Measurements from ENCODE around the gene EFCAB14.
"Not testable (repeated sequence)": the region's sequence is repeated elsewhere in the genome, so short reads cannot be mapped to it uniquely, and the experiment has no call there.

EFCAB14 gene

GRCh38 chr1:46687921-46688509, 30.9 kb downstream of the EFCAB14 start:
- in situ Hi-C loops (cut with MboI; ENCODE audit: low sequenced_read_pairs): no loop called here

GRCh38 chr1:46687093-46687659, 31.7 kb downstream of the EFCAB14 start:
- in situ Hi-C loops (cut with MboI; ENCODE audit: low sequenced_read_pairs): no loop called here

DNA sequence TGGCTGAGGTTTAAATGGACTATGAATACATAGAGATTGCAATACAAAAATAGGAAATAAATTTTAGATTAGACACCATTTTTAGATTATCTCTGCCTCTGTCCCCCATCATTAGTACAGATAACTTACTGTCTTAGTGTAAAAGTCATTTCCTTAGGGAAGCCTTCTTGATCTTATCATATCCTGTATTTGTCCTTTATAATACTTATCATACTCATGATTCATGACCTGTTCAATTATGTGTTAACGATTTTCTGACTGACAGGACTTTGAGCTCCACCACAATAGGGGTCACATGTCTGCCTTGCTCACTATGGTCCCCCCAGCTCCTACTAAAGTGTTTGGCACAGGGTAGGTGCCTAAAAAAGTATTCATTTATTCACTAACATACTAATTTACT, 32.7 kb downstream of the EFCAB14 start:
- in situ Hi-C loops (cut with MboI; ENCODE audit: low sequenced_read_pairs): no loop called here

- in situ Hi-C loops (cut with MboI; ENCODE audit: low sequenced_read_pairs): no loop called here
Observed at GRCh38 chr1:46684670-46685069, 34.2 kb downstream of the EFCAB14 start.

GRCh38 chr1:46682064-46682463, 36.9 kb downstream of the EFCAB14 start:
- in situ Hi-C loops (cut with MboI; ENCODE audit: low sequenced_read_pairs): no loop called here

DNA sequence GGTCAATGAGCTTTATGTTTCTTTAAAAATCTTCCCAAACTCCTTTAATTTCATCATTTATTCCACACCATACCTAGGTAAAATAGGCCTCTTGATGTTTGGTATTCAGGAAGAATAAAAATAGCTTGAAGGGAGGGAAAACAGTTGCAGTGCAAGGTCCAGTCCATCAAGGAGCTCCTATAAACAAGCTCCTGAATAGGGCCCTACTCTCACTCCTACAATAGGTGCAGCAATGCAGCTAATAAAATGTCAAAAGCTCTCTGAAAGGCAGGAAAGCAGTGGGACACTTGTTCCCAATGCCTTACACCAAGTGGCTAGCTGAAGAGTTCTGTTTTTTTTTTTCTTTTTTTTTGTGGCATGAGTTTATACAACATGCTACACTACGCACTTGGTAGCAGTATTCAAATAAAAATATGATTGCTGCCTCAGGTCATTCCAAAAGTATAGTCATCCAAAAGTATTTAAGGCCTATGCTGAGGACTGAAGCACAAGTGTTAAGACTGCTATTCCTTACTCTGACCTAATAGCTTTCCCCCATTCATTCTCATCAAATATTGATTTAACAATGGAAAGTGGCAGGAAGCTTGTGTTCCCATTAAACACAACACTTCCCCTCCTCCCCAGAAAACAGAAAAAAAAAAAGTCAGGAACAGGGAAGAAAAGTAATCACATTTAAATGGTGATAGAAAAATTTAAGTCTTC, 37.4 kb downstream of the EFCAB14 start:
- in situ Hi-C loops (cut with MboI; ENCODE audit: low sequenced_read_pairs): no loop called here

DNA sequence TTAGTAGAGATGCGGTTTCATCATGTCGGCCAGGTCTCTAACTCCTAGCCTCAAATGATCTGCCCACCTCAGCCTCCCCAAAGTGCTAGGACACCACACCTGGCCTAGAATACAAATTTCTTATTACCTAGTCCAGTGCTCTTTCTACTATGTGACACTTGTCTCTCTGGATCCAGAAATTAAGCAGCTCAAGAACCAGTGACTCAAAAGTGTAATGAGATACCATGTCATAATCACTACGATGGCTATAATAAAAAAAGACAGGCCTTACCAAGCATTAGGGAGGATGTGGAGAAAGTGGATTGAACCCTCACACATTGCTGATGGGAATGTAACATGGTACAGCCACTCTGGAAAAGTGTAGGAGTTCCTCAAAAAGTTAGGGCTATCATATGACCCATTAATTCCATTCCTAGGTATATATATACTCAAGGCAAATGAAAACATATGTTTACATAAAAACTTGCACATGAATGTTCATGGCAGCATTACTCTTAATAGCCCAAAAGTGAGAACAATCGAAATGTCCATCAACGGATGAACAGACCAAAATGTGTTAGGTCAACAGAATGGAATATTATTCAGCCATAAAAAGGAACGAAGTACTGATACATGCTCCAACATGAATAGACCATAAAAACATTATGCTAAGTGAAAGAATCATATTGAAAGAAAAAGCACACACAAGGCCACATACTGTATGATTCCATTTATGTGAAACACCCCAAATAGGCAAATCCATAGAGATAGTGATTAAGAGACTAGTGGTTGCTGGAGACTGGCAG, 38.9 kb downstream of the EFCAB14 start:
- in situ Hi-C loops (cut with MboI; ENCODE audit: low sequenced_read_pairs): no loop called here

- in situ Hi-C loops (cut with MboI; ENCODE audit: low sequenced_read_pairs): no loop called here
Observed at GRCh38 chr1:46677339-46677738, 41.6 kb downstream of the EFCAB14 start.

GRCh38 chr1:46676531-46676930, 42.4 kb downstream of the EFCAB14 start:
- in situ Hi-C loops (cut with MboI; ENCODE audit: low sequenced_read_pairs): no loop called here

- in situ Hi-C loops (cut with MboI; ENCODE audit: low sequenced_read_pairs): no loop called here
Observed at GRCh38 chr1:46675549-46676314, 43.2 kb downstream of the EFCAB14 start.

GRCh38 chr1:46673749-46674182, 45.1 kb downstream of the EFCAB14 start:
- in situ Hi-C loops (cut with MboI; ENCODE audit: low sequenced_read_pairs): no loop called here

- in situ Hi-C loops (cut with MboI; ENCODE audit: low sequenced_read_pairs): no loop called here
Observed at GRCh38 chr1:46672696-46673095, 46.2 kb downstream of the EFCAB14 start.

GRCh38 chr1:46671554-46671953, 47.4 kb downstream of the EFCAB14 start, which contains the start of gene TEX38:
TEX38 (plus strand) TSS chr1:46671854; CDS start chr1:46671935, 81 bp downstream.
- in situ Hi-C loops (cut with MboI; ENCODE audit: low sequenced_read_pairs): no loop called here

GRCh38 chr1:46670134-46670533, 48.8 kb downstream of the EFCAB14 start:
- in situ Hi-C loops (cut with MboI; ENCODE audit: low sequenced_read_pairs): no loop called here

GRCh38 chr1:46667782-46668760, 50.8 kb downstream of the EFCAB14 start, which contains the start of gene ATPAF1:
ATPAF1 (minus strand) TSS chr1:46668364; CDS start chr1:46668322, 42 bp downstream.
- in situ Hi-C loops (cut with MboI; ENCODE audit: low sequenced_read_pairs): no loop called here

GRCh38 chr1:46665983-46666382, 52.9 kb downstream of the EFCAB14 start:
- in situ Hi-C loops (cut with MboI; ENCODE audit: low sequenced_read_pairs): no loop called here

- in situ Hi-C loops (cut with MboI; ENCODE audit: low sequenced_read_pairs): not testable (repeated sequence)
Observed at GRCh38 chr1:46662919-46663318, 56.0 kb downstream of the EFCAB14 start.

DNA sequence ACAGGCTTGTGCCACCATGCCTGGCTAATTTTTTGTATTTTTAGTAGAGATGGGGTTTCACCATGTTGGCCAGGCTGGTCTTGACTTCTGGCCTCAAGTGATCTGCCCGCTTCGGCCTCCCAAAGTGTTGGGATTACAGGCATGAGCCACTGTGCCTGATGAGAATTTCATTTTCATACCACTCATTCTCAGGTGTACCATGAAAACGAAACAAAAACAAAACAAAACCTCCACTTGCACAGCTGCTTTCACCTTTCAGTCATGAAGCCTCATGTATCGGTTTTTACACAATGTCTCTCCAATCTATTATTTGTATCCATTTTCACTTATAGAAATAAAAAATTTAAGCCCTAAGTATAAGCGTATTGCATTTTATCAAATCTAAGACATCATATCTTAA, 58.8 kb downstream of the EFCAB14 start:
- in situ Hi-C loops (cut with MboI; ENCODE audit: low sequenced_read_pairs): not testable (repeated sequence)

- in situ Hi-C loops (cut with MboI; ENCODE audit: low sequenced_read_pairs): no loop called here
Observed at GRCh38 chr1:46659307-46659870, 59.5 kb downstream of the EFCAB14 start.

Measured in HL-60/S4 treated with phorbol 12-myristate 13-acetate at 8.2 ng/mL for 4 days and 3 days (cell line).